ENCODE data around the gene MSLN.
A peak's percentile ranks its signal among the peaks of the same experiment; 100 is the strongest.
"Not testable (repeated sequence)": the region's sequence is repeated elsewhere in the genome, so short reads cannot be mapped to it uniquely, and the experiment has no call there.

Gene MSLN

GRCh38 chr16:735982-736453 lies 24.5 kb upstream of the MSLN start:
- no peak for DNase-seq (ENCODE audit: low spot score)

DNA sequence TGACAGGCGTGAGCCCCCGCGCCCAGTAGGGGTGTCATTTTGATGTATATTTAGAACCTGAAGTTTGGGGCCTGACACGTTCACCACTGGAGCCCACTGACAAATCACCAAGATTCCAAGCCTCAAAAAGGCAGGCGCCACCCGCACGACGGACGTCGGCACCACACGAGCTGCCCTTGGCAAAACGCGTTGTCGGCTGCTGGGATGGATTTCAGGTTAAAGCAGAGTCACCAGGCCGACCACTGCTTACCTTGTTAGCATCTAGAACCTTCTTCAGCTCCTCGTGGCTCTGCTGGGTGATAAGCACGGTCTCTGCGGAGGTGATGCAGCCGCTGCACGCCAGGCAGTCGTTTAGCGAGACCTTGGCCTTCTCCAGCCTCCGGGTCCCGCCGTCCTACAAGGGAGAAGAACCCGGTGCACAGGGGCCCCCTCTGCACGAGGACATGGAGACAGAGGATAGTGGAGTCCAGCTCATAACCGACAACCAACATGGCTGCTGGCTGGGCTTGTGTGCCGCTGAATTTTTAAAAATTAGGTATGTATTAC lies 23.5 kb upstream of the MSLN start:
- DNase-seq (ENCODE audit: low spot score), result no peak

DNA sequence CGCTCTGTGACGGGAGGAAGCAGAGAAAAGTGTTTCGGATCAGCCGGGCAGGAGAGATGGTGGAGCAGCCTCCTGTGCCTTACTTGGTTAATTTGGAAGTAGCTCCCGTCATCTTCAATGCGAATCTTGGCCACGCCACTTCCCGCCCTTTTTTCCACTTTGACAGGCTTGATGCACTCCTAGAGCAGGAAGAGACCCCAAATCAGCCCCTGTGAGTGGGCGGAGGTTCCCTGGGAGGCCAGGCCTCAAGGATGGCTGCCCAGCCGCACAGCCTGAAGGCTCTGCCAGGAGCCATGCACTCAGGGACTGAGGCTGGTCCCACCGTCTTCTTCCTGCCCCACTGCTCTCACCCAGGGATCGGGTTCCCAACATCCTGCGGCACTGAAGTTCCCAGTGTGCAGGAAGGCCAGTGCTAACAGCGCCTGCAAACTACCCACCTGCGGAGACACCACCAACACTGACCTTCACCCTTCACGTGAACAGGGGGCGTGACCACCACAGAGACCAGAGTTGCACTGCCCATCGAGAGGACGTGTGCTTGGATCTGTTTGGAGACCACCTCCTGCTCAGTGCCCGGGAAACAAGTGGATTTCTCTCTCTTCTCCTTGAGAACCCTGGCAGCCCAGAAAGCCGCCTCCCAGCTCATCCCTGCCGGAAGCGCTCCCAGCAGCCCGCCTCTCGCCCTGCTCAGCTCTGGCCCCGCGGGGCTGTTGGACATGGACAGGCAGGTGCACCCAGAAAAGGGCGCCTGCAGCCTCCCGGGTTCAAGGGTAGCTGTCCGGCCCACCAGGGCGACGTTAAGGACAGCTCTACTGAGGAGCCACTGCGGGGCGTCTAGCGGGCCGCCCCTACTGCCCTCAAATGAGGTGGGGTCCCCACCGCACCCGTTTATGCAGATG lies 20.7 kb upstream of the MSLN start:
- no peak for DNase-seq (ENCODE audit: low spot score)

DNA sequence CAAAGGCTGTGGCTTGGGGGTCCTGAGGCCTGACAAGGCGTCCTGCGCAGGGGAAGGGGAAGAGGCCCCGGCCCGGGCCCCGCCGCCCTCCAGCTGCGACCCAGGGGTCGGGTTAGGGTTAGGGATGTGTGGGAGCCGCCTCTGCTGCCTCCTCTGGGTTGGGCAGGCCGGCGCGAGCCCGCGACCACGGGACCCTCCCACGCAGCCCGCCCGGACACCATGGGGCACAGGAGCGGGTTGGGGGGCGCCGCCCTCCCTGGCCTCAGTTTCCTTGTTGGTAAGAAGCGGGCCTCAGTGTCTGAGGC lies 20.1 kb upstream of the MSLN start:
- DNase-seq (ENCODE audit: low spot score), result no peak

DNA sequence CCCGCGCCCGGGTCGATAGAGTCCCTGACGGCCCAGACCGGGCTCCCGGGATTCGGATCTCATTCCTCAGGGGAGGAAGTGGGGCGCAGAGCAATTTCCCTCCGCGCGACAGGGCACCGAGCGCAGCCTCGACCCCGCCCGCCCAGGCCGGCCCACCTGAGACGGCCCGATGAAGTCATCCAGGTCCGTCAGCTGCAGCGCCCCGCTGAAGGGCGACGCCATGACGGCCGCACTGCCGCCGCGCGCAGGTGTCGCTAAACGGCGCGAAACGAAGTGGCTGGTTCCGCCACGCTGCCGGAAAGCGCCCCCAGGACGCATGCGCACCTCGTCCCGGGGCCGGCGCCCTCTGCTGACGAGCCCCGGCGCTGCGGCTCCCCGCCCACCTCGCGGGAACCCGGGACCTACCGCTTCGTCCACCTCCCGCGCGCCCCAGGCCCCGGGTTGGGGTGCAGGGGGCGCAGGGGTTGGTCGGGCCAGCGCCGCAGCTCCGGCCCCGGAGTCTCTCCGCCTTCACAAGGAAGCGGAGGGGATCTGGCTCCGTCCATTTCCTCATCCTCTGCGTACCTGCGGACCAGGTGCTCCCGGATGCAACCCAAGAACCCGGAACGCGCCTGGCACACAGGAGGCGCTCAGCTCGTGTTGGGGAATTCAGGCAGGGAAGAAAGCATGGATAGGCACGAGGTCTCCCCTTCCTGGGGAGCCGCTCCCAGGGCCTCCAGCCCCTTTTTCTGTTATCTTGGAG lies 19.6 kb upstream of the MSLN start, which contains the start of gene CIAO3:
TSS of gene CIAO3 (minus strand) at position 234 of the 742 bp plus-strand sequence. CDS start at position 222, 12 bp downstream.
- DNase-seq (ENCODE audit: low spot score), result peak; percentile 93

GRCh38 chr16:741986-742629 lies 18.4 kb upstream of the MSLN start:
- DNase-seq (ENCODE audit: low spot score), result no peak

DNA sequence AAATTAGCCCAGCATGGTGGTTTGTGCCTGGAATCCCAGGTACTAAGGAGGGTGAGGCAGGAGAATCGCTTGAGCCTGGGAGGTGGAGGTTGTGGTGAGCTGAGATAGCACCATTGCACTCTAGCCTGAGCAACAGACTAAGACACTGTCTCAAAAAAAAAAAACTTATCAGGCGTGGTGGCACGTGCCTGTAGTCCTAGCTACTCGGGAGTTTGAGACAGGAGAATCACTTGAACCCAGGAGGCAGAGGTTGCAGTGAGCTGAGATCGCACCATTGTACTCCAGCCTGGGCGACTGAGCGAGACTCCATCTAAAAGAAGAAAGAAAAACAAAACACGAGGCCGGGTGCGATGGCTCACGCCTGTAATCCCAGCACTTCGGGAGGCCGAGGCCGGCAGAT lies 17.6 kb upstream of the MSLN start:
- DNase-seq (ENCODE audit: low spot score), result not testable (repeated sequence)

DNA sequence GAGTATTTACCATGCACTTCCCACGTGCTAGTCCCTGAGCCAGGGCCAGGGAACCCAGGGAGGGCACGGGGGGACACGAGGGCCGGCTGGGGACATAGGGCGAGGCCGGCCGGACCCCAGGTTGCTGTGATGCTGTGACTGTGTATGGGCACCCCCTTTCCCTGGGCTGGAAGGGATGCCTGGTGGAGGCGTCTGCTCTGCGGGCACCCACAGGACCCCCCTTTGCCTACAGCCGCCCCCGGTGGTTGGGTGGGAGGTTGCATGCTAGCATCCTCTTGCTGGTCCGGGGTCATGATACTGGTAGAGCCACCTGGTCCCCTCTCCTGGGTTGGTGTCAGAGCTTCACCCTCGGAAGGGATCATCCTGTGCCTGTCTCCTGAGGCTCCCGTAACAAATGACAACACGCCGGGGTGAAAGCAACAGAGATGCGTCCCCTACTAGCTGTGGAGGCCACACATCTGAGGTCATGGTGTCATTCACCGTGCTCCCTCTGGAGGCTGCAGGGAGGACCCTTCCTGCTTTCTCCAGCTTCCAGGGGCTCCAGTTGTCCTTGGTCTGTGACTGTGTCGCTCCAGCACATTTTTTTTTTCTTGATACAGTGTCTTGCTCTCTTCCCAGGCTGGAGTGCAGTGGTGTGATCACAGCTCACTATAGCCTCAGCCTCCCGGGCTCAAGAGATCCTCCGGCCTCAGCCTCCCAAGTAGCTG lies 16.6 kb upstream of the MSLN start:
- DNase-seq (ENCODE audit: low spot score), result peak; percentile 59

DNA sequence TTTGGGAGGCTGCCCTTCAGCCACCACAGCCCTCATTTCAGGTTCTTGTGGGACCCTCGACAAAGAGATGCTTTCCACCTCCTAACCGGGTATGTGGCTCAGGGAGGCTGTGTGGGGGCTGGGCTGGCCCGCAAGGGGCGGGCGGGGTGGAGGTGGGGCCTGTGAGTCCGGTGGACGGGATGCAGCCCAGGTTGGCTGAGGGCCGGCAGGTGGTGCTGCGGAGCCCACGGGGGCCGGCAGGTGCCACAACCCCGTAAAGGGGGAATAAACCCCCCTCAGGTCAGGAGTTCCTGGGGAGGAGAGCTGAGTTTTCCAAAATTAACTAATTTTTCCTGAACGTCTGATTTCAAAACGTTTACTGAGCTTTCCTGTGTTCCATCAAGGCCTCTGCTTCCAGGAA lies 14.8 kb upstream of the MSLN start:
- peak; percentile 56 for DNase-seq (ENCODE audit: low spot score)

- no peak for DNase-seq (ENCODE audit: low spot score)
Measured at GRCh38 chr16:746637-747036, 13.9 kb upstream of the MSLN start.

GRCh38 chr16:747978-748746 lies 12.4 kb upstream of the MSLN start:
- DNase-seq (ENCODE audit: low spot score), result no peak

GRCh38 chr16:749010-749409 lies 11.5 kb upstream of the MSLN start:
- no peak for DNase-seq (ENCODE audit: low spot score)

- DNase-seq (ENCODE audit: low spot score), result no peak
Measured at GRCh38 chr16:750485-750884, 10.0 kb upstream of the MSLN start.

DNA sequence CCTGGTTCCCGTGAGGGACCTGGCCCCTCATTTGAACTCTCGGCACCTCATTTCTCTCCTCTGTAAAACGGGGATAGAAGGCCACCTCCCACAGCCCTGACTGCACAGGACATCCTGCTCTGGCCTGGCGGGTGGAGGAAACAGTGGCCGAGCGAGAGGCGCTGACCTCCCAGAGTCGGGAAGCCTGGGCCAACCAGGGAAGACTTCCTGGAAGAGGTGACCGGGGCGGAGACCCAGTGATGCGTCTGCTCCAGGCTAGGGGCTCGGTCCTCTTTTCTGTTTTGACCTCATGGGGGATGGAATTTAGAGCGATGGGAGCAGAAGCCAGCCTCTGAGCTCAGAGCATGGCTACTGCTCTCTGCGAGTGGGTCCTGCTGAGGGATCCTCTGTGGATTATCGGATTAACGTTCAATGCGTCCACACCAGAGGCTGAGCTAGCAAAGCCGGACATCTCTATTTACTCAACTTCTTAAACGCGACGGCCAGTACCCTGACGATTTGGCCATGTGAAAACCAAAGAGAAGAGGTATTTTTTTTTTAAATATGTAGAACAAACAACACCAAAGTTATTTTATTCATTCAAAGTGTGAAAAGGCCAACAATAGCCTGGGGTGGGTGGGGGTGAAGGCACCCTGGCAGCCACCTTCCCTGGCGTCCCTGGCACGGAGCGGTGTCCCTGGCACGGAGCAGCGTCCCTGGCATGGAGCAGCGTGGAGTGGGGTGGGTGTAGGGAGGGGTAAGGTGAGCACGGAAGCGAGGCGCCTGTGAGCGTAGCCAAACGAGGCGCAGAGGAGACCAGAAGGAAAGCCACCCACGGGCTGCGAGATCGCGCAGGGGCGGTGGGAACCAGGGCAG lies 9.2 kb upstream of the MSLN start:
- no peak for DNase-seq (ENCODE audit: low spot score)

DNA sequence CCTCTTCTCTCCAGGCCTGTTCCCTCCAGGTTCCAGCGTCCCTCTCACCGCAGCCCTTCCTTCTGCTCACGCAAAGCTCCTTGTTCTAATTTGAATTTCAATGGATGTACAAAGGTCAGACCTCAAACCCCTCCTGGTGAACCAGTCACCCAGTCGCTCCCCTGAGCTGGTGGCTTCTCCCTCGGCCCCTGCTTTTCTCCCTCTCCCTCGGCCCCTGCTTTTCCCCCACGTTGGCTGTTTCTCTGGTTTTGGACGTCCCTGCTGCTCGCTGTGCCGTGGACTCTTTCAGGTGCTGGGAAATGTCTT lies 8.6 kb upstream of the MSLN start:
- no peak for DNase-seq (ENCODE audit: low spot score)

GRCh38 chr16:754121-754607 lies 6.4 kb upstream of the MSLN start:
- not testable (repeated sequence) for DNase-seq (ENCODE audit: low spot score)

DNA sequence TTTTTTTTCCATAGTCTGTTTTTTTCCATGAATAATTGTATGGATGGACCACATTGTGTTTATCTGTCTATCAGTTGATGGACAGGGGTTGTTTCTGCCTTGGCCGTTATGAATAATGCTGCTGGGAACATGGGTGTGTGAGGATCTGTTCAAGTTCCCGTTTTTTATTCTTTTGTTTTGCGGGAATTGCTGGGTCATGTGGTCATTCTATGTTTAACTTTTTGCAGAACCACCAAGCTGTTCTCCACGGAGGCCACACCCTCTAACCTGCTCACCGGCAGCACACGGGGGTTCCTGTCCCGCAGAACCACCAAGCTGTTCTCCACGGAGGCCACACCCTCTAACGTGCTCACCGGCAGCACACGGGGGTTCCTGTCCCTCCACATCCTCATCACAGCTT lies 5.9 kb upstream of the MSLN start:
- no peak for DNase-seq (ENCODE audit: low spot score)

GRCh38 chr16:756428-756827 lies 4.1 kb upstream of the MSLN start:
- no peak for DNase-seq (ENCODE audit: low spot score)

DNA sequence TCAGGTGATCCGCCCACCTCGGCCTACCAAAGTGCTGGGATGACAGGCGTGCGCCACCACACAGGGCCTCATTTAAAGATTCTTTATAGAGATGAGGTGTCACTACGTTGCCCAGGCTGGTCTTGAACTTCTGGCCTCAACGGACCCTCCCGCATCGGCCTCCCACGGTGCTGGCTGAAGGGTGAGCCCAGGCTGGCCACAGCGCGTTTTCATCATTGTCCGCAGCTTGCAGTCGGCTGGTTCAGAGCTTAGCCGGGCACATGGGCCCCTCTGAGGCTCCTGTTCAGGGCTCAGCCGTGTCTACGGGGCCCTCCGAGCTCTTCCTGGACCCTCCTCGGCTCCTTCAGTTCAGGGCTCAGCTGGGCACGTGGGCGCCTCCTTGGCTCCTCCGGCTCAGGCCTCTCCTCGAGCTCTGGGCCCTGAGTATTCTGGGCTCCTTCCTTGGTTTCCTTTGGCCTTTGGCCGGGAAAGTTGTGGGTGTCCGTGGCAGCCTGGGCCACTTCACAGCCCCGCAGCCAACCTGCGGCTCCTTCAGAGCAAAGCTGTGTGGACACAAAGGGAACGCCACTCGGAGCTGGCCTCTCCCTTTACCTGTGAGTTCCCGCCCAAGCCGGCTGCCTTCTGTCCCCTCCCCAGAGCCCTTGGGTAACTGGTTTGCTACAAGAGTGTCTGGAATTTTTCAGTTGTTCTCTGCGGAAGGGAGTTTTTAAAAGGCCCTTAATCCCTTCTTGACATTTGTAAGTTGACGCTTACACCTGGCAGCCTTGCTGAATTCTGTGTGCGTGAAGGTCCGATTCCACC lies 1.2 kb upstream of the MSLN start:
- no peak for DNase-seq (ENCODE audit: low spot score)

All from NAMALWA (cell line).